ENCODE data around the gene OR2A5.

DNA sequence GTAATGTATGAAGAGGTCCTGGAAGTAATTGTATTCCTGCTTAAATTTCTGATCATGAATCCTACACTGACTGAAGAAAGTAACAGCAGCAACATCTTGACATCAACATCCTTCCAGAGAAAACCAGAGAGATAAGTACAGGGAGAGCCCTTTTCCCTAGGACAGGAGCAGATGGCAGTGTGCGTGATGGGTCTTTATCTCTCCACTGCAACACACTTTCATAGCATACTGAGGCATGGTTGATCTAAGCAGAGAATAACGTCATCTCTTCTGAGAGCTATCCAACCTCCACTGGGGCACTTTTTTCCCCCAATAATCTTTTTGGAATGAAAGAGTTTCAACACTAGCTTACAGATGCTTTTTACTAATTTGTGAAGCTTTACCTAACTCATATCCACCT is 21.2 kb downstream of the OR2A5 start:
- TF ChIP-seq POLR2AphosphoS5 (IDR thresholded peaks at IDR 0.05), result no peak
- TF ChIP-seq, protein P1, sequence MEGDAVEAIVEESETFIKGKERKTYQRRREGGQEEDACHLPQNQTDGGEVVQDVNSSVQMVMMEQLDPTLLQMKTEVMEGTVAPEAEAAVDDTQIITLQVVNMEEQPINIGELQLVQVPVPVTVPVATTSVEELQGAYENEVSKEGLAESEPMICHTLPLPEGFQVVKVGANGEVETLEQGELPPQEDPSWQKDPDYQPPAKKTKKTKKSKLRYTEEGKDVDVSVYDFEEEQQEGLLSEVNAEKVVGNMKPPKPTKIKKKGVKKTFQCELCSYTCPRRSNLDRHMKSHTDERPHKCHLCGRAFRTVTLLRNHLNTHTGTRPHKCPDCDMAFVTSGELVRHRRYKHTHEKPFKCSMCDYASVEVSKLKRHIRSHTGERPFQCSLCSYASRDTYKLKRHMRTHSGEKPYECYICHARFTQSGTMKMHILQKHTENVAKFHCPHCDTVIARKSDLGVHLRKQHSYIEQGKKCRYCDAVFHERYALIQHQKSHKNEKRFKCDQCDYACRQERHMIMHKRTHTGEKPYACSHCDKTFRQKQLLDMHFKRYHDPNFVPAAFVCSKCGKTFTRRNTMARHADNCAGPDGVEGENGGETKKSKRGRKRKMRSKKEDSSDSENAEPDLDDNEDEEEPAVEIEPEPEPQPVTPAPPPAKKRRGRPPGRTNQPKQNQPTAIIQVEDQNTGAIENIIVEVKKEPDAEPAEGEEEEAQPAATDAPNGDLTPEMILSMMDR (IDR thresholded peaks at IDR 0.05), result no peak
